GM12873 (cell line): Measurements from ENCODE around the gene BPIFB3.

Experiments used
- CTCF ChIP-seq: IDR thresholded peaks from 2 replicates; pipeline ENCODE4 v1.5.1; 2012; ENCODE audit warnings: low read depth, mild to moderate bottlenecking, moderate library complexity, low read length, control low read depth; ENCODE audit not compliant: insufficient read depth; ENCODE audit errors: missing control alignments

Gene BPIFB3

GRCh38 chr20:33099843-33100538 is 46.3 kb downstream of the BPIFB3 start:
- no peak for TF ChIP-seq CTCF

- TF ChIP-seq CTCF = no peak
These were observed 49.9 kb downstream of the BPIFB3 start for GRCh38 chr20:33103556-33103955.

- TF ChIP-seq CTCF = no peak
These were observed 50.6 kb downstream of the BPIFB3 start for GRCh38 chr20:33104336-33104735.

- TF ChIP-seq CTCF = no peak
These were observed 51.7 kb downstream of the BPIFB3 start for GRCh38 chr20:33105316-33105924.

- no peak for TF ChIP-seq CTCF
These were observed 55.0 kb downstream of the BPIFB3 start for GRCh38 chr20:33108661-33109060.

- no peak for TF ChIP-seq CTCF
These were observed 56.6 kb downstream of the BPIFB3 start for GRCh38 chr20:33110147-33110825.

- no peak for TF ChIP-seq CTCF
These were observed 57.6 kb downstream of the BPIFB3 start for GRCh38 chr20:33111306-33111705.
